ENCODE measurements around the gene CEP68. TPM values are rescaled to one million over a fixed set of nuclear protein-coding genes. Genes with fewer than 3 reads are reported as not detected.

Gene CEP68
- total RNA-seq, 1 experiment from 2014 or later, result 7.2 TPM

DNA sequence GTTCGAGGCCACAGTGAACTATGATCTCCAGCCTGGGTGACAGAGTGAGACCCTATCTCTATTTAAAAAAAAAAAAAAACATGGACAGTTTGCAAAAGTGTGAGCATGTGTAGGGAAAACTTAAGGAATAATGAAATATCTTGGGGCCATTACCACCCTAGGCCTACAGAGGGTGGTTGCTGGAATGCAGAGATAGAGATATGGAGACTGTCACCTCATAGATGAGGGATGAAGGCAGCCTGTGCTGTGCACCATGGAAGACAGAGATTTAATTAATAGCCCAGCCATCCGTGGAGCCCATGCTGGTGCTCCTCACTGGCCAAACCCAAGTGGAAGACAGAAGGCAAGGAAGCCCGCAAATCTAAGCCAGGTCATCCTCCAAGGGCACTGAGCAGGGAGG lies 16.6 kb upstream of the CEP68 start:
- intact Hi-C loops (cut with micrococcal nuclease), result loop anchor here (1.0 to 2.0 kb wide), 2 partner anchors 51 to 122 kb away; partner anchors contain the start of gene SLC1A4
- CTCF ChIA-PET, result interaction anchor here (0.6 to 8.7 kb wide), 8 partner anchors 16 to 707 kb away, joined by 3 to 112 read pairs (median 4); no protein-coding TSS in a partner anchor
- Mint-ChIP-seq H3K27ac (ENCODE audit: low read depth, unreplicated experiment) (peak overlapping the region; percentile 49), H3K36me3 (ENCODE audit: insufficient read depth, unreplicated experiment) (no peaks in the 10 kb centered on the region), H3K9me3 (ENCODE audit: unreplicated experiment) (peaks cover 12% of the 10 kb centered on the region), H3K4me1 (ENCODE audit: insufficient read depth, unreplicated experiment) (peaks cover 6% of the 10 kb centered on the region), H3K4me3 (ENCODE audit: unreplicated experiment) (no peak overlapping the region), H3K27me3 (ENCODE audit: insufficient read depth, unreplicated experiment) (no peaks in the 10 kb centered on the region)
- POLR2A ChIA-PET, result interaction anchor here (1.0 to 1.3 kb wide), 2 partner anchors 51 to 122 kb away, joined by 3 to 4 read pairs; no protein-coding TSS in a partner anchor
- no TSS peak for BruUV-seq (replicated peaks)
- DNase-seq (ENCODE audit: unreplicated experiment), result no peak
- TF ChIP-seq, protein P1, sequence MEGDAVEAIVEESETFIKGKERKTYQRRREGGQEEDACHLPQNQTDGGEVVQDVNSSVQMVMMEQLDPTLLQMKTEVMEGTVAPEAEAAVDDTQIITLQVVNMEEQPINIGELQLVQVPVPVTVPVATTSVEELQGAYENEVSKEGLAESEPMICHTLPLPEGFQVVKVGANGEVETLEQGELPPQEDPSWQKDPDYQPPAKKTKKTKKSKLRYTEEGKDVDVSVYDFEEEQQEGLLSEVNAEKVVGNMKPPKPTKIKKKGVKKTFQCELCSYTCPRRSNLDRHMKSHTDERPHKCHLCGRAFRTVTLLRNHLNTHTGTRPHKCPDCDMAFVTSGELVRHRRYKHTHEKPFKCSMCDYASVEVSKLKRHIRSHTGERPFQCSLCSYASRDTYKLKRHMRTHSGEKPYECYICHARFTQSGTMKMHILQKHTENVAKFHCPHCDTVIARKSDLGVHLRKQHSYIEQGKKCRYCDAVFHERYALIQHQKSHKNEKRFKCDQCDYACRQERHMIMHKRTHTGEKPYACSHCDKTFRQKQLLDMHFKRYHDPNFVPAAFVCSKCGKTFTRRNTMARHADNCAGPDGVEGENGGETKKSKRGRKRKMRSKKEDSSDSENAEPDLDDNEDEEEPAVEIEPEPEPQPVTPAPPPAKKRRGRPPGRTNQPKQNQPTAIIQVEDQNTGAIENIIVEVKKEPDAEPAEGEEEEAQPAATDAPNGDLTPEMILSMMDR (IDR thresholded peaks at IDR 0.05; ENCODE audit: unreplicated experiment), result no peak

DNA sequence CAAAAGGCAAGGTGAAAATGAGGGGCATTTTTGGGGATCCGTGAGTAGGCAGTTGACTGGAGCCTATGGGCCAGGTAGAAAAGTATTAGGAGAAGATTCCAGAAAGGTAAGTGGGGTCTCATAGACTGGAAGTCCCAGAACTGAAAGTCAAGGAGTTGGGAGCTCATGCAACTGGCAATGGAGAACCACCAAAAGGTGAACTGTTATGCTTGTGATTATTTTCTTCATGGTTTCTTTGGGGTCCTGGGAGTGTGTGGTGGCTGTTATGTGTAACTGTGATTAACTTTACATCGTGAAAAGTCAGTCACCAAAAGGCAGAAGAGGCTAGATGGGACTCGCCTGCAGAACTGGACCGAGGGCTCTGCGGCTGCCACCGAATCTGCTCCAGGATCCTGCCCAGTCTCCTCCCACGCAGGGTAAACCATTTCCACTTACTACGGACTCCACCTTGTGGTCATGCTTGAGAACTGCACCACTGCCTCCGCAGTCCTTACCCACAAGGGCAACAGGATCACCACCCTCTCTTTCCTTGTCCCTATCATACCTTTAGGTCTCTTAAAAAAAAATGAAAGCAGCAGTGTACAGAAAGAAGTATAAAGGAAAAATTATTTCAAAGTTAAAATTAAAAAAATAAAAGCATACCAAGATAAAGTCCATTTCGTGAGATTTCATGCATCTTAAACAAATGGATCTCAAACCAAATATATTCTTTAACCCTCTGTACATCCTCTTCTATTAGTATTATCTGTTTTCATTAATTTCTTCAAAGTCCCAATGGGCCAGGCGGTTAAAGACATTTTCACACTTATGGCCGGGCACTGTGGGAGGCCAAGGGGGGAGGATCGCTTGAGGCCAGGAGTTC lies 15.6 kb upstream of the CEP68 start:
- Mint-ChIP-seq H3K4me3 (ENCODE audit: unreplicated experiment) (peak overlapping the region; percentile 65), H3K27me3 (ENCODE audit: insufficient read depth, unreplicated experiment) (no peaks in the 10 kb centered on the region), H3K4me1 (ENCODE audit: insufficient read depth, unreplicated experiment) (peaks cover 6% of the 10 kb centered on the region), H3K36me3 (ENCODE audit: insufficient read depth, unreplicated experiment) (peaks cover 5% of the 10 kb centered on the region), H3K9me3 (ENCODE audit: unreplicated experiment) (peaks cover 20% of the 10 kb centered on the region), H3K27ac (ENCODE audit: low read depth, unreplicated experiment) (no peak overlapping the region)
- TF ChIP-seq, protein P1 (IDR thresholded peaks at IDR 0.05; ENCODE audit: unreplicated experiment), result peak; percentile 95
- POLR2A ChIA-PET, result interaction anchor here (1.0 to 1.3 kb wide), 2 partner anchors 52 to 123 kb away, joined by 3 to 4 read pairs; no protein-coding TSS in a partner anchor
- DNase-seq (ENCODE audit: unreplicated experiment), result peak; percentile 82
- intact Hi-C loops (cut with micrococcal nuclease), result loop anchor here (1.0 to 2.0 kb wide), 2 partner anchors 52 to 123 kb away; partner anchors contain the start of gene SLC1A4
- CTCF ChIA-PET, result interaction anchor here (0.6 to 8.7 kb wide), 19 partner anchors 13 to 627 kb away, joined by 3 to 112 read pairs (median 3); no protein-coding TSS in a partner anchor
- BruUV-seq (replicated peaks), result no TSS peak

DNA sequence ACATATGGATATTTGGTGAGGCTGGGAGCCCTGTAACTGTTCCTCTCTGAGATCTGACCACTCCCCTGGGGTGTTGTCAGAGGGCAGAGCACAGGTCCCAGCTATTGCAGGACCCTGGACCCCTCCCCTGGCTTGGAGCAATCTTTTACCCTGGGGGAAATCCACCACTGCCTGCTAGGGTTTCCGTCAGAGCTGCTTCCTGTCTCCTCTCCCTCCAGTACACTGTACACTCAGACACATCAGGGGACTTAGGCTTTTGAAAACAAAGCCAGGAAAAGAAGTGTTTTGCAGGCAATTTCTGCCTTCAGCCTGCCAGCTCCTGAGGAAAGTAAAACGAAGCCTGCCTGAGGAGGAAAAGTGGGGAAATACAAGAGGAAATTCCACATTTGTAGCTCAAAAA lies 13.2 kb upstream of the CEP68 start:
- intact Hi-C loops (cut with micrococcal nuclease), result no loop called here
- BruUV-seq (replicated peaks), result no TSS peak
- peaks cover 20% of the 10 kb centered on the region for H3K9me3 Mint-ChIP-seq (ENCODE audit: unreplicated experiment)
- H3K27ac Mint-ChIP-seq (ENCODE audit: low read depth, unreplicated experiment), result no peak overlapping the region
- POLR2A ChIA-PET, result no interaction called here
- CTCF ChIA-PET, result interaction anchor here (0.6 to 8.7 kb wide), 10 partner anchors 9 to 144 kb away, joined by 3 to 112 read pairs (median 5); no protein-coding TSS in a partner anchor
- TF ChIP-seq, protein P1 (IDR thresholded peaks at IDR 0.05; ENCODE audit: unreplicated experiment), result no peak
- no peaks in the 10 kb centered on the region for H3K27me3 Mint-ChIP-seq (ENCODE audit: insufficient read depth, unreplicated experiment)
- H3K36me3 Mint-ChIP-seq (ENCODE audit: insufficient read depth, unreplicated experiment), result peaks cover 5% of the 10 kb centered on the region
- H3K4me1 Mint-ChIP-seq (ENCODE audit: insufficient read depth, unreplicated experiment), result peaks cover 6% of the 10 kb centered on the region
- DNase-seq (ENCODE audit: unreplicated experiment), result no peak
- H3K4me3 Mint-ChIP-seq (ENCODE audit: unreplicated experiment), result no peak overlapping the region

- H3K9me3 Mint-ChIP-seq (ENCODE audit: unreplicated experiment), result peaks cover 20% of the 10 kb centered on the region
- intact Hi-C loops (cut with micrococcal nuclease), result no loop called here
- ChIA-PET CTCF (interaction anchor here (0.7 to 8.7 kb wide), 5 partner anchors 21 to 154 kb away, joined by 3 to 112 read pairs (median 5); no protein-coding TSS in a partner anchor), POLR2A (interaction anchor here (0.6 kb wide), 1 partner anchor 112 kb away, joined by 3 read pairs; no protein-coding TSS in a partner anchor)
- TF ChIP-seq, protein P1 (IDR thresholded peaks at IDR 0.05; ENCODE audit: unreplicated experiment), result no peak
- no peak for DNase-seq (ENCODE audit: unreplicated experiment)
- H3K27ac Mint-ChIP-seq (ENCODE audit: low read depth, unreplicated experiment), result no peak overlapping the region
- H3K4me1 Mint-ChIP-seq (ENCODE audit: insufficient read depth, unreplicated experiment), result peaks cover 6% of the 10 kb centered on the region
- peaks cover 5% of the 10 kb centered on the region for H3K36me3 Mint-ChIP-seq (ENCODE audit: insufficient read depth, unreplicated experiment)
- no TSS peak for BruUV-seq (replicated peaks)
- H3K27me3 Mint-ChIP-seq (ENCODE audit: insufficient read depth, unreplicated experiment), result no peaks in the 10 kb centered on the region
- no peak overlapping the region for H3K4me3 Mint-ChIP-seq (ENCODE audit: unreplicated experiment)
Observed at GRCh38 chr2:65044097-65044735, 12.0 kb upstream of the CEP68 start.

Measured in MCF 10A (cell line).